ENCODE data around the gene DNAH3. TPM values are rescaled to one million over a fixed set of nuclear protein-coding genes. Genes with fewer than 3 reads are reported as not detected.

Gene DNAH3
- total RNA-seq, 1 donor from 2014 or later: 0.02 TPM

DNA sequence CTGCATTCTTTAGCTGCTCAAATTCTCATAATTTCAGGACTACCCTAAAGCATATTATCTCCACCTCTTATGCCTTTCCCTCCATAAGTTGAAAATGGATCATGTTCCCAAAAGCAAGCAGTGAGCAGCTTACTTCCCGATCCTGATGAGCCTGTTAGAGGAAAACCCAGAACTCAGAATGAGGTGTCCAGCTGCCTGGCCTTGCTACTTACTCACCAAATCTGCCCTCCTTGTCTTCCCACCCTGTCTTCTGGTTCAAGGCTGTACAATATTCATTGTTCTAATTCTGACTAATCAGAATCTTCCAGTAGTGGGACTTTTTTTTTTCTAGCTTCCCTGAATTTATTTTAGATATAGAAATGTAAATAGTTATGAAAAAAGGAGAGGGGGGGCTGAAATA, 239.3 kb downstream of the DNAH3 start:
- intact Hi-C loops (cut with micrococcal nuclease): no loop called here

DNA sequence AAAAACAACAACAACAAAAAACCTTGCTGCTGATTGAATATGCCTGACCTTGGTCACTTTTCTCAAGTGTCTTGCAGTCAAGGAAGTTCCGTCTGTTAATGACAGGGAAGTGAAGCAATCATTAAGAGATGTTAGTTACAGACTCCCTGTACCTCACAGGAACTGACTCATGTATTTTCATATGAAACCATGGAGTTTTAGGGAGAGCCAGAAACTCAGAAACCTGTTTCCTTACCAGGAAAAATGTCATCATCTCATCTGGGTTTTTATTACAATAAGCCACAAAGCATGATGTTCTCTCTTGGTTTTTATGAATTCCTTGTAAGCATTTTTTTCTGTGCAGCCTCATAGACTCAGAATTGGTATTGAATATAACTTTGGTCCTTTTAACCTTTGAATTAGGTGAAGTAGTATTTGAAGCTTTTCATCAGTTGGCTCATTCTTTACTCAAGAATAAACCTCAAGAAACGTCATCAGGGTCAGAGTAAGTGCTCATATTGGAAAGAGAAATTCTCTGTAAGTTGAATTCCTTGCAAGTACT, 239.8 kb downstream of the DNAH3 start:
- intact Hi-C loops (cut with micrococcal nuclease): no loop called here

- intact Hi-C loops (cut with micrococcal nuclease): no loop called here
These were observed 244.0 kb downstream of the DNAH3 start for GRCh38 chr16:20906341-20907255.

DNA sequence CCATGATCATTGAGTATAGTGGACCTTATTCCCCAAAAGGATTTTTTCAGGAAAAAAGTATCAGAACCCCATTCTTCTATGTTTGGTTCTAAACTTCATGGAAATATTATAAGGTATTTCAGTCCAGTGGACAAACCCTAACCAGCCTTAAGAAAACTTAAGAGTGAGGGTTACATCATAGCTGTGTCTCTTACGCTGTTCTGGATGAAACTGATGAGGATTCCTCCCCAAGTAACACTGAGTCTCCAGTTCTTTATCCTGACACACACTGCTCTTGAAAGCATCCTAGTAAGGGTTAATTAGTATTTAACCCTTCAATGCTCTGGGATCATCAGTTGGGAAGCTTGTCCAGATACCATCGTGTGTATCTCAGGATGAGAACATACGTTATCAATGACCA, 245.1 kb downstream of the DNAH3 start:
- intact Hi-C loops (cut with micrococcal nuclease): no loop called here

GRCh38 chr16:20904507-20905081, 246.1 kb downstream of the DNAH3 start:
- intact Hi-C loops (cut with micrococcal nuclease): loop anchor here (5.0 kb wide), 3 partner anchors 52 to 1347 kb away; partner anchors contain the start of gene VPS35L

DNA sequence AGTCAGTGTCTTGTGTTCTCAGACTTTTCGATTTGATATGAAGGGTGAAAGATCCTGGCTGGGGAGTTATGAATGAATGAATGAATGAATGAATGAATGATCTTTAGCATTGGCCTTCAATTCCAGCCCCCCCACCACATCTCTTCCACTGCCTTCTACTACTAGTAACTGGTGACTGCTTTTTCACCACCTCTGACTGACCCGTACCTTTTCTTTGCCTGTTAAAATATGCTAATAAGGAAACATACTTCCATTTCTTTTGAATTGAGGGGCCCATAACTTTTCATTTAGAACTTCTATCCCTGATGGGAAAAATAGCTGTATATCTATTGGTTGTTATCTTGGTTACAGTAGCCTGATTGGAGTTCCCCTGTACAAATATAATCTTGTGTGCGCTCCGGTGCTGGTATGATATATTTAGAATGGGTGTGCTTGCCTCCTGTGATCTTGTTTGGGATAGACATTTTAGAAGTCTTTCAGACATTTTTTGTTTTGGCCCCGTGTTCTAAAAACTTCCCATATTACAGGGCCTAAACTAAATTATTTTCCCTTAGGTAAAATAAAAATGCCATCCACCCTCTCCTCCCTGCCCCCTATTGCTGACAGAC, 246.6 kb downstream of the DNAH3 start:
- intact Hi-C loops (cut with micrococcal nuclease): loop anchor here (5.0 kb wide), 3 partner anchors 52 to 1347 kb away; partner anchors contain the start of gene VPS35L

- intact Hi-C loops (cut with micrococcal nuclease): loop anchor here (5.0 kb wide), 3 partner anchors 51 to 1346 kb away; partner anchors contain the start of gene VPS35L
These were observed 247.3 kb downstream of the DNAH3 start for GRCh38 chr16:20903116-20903898.

GRCh38 chr16:20902426-20902825, 248.2 kb downstream of the DNAH3 start:
- intact Hi-C loops (cut with micrococcal nuclease): loop anchor here (5.0 kb wide), 3 partner anchors 50 to 1345 kb away; partner anchors contain the start of gene VPS35L

- intact Hi-C loops (cut with micrococcal nuclease): loop anchor here (2.0 to 5.0 kb wide), 4 partner anchors 49 to 1344 kb away; partner anchors contain the start of genes ERI2, REXO5 and VPS35L
These were observed 249.1 kb downstream of the DNAH3 start for GRCh38 chr16:20901436-20902112.

- intact Hi-C loops (cut with micrococcal nuclease): loop anchor here (2.0 to 5.0 kb wide), 4 partner anchors 49 to 1344 kb away; partner anchors contain the start of genes ERI2, REXO5 and VPS35L
These were observed 249.6 kb downstream of the DNAH3 start for GRCh38 chr16:20901068-20901435.

DNA sequence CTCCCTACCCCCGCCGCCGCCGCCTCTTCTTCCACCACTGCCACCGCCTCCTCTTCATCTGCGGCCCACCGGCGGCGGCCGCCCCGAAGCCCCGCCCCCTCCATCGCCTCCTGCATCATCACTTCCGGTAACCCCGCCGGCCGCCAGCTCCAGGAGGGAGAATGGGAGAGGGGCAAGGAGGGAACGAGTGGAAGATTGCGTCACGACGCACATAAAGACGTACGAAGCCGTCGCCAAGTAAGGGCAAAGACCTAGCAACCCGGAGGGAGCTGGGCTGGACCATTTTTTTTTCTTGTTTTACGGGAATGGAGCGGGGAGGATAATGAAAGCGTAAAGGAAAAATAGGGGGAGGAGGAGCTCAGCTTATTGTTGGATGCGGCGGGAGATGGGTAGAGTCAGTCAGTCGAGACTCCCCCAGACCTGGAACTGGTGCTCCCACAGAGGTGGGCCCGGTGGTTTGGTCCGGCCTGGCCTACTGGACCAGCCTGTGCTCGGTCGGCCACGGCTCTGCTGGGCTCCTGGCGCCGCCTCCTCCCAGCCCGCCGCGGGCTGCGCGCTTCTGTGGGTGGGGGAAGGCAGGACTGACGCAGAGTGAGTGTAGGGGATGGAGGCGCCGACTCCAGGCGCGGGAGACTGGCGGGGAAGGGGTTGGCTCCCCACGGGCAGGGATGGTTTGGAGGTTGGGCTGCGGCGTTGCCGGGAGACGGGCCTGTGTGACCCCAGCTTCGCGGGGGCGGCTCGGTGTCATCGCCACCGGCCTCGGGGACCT, 250.2 kb downstream of the DNAH3 start, which contains the start of the genes DCUN1D3 and LYRM1:
Gene DCUN1D3 (minus strand): TSS at position 60 of the 769 bp plus-strand sequence. CDS start 37,820 bp downstream, outside the sequence.
Gene LYRM1 (plus strand): TSS at position 473 of the 769 bp plus-strand sequence. CDS start 14,785 bp downstream, outside the sequence.
- intact Hi-C loops (cut with micrococcal nuclease): loop anchor here (1.0 to 5.0 kb wide), 7 partner anchors 26 to 1343 kb away; partner anchors contain the start of genes ERI2, REXO5, THUMPD1 and VPS35L

DNA sequence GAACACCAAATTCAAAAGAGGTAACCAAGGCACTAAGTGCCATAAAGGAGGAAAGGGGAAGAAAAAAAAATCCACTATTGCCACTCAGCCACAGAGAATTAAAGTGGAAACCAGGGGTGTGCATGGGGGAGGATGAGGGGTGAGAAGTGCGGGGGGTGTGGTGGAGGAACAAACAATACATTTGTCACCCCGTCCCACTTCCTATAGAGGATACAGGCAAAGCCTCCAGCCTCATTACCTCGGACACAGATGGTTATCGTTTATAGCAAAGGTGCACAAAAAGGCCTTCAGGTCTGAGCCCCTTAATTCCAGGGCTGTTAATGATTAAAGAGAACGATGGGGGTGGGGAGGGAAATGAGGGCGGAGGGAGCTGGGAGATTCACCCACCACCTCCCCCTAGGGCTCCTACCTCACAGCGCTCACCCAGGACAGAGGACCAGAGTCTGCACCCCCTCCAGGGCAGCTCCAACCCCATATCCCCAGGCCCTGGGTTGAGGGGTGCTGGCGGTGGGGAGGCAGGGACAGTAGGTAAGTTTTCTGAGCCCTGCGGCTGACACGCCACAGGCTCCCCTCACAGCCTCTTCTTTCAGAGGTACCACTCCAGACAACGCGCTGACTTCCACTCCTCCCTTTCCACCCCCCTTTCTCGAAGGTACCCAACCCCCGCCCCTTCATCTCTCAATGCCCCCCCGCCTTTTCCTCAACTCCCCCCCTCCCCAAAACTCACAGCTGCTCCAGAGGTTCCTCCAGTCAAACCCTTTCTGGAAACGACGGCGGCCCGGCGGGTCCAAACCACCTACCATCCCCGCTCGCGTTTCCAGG, 251.0 kb downstream of the DNAH3 start:
- intact Hi-C loops (cut with micrococcal nuclease): loop anchor here (1.0 to 5.0 kb wide), 7 partner anchors 25 to 1342 kb away; partner anchors contain the start of genes ERI2, REXO5, THUMPD1 and VPS35L

DNA sequence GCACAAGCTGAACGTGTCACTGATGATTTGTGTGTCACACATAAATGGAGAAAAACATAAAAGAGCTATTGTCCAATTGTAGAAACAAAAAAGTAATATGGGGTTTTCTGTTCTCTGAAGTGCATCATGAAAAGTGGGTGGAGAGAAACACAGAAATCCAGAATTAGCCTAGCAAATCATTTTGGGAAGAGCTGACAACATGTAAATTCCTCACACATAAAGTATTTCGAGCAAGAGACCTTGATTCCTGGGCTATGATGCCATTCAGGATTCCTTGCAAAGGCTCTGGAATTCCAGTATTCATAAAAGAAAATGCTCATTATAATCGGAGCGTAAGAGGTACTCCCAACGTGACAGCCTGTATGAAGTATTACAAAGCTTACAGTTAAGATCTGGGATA, 251.6 kb downstream of the DNAH3 start:
- intact Hi-C loops (cut with micrococcal nuclease): no loop called here

DNA sequence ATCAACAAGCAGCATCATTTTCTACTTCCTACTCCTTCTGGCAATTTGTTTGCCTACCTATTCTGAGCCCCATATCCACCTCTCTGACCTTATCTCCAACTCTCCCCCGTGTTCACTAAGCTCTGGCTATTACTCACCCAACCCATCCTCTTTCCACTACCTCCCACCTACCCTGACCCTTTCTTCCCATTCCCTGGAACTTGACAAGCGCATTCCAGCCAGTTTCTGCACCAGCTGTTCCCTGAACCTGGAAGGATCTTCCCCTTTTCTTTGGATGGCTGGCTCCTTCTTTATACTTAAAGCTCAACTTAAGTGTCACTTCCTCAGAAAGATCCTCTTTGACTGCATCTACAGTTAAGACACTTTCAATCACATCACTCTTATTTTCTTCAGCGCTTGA, 252.7 kb downstream of the DNAH3 start:
- intact Hi-C loops (cut with micrococcal nuclease): no loop called here

GRCh38 chr16:20897253-20897897, 253.3 kb downstream of the DNAH3 start:
- intact Hi-C loops (cut with micrococcal nuclease): no loop called here

DNA sequence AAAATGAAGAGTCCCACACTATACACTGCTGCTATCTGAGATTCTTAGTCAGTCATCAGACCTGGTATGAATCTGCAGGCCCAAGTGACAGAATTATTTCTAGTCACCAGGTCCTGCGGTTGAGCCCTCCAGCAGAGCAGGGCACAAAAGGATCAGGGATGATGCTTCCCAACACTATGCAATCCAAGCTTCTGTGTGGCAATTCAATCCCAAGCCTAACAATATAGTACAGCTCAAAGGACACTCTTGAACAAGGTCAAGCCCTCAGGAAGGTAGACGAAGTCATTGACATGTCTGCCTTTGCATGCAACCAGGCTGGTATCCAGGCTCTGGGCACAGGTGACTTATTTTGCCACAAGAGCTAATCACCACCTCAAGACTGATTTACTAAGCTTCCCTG, 256.3 kb downstream of the DNAH3 start:
- intact Hi-C loops (cut with micrococcal nuclease): no loop called here

GRCh38 chr16:20889625-20890275, 260.9 kb downstream of the DNAH3 start:
- intact Hi-C loops (cut with micrococcal nuclease): no loop called here

All from T-helper 2 cell treated with Interferon-gamma antibody and Interleukin-4, amounts not matched to agents 100 ng/mL and 5 ng/mL, for 36 hours (primary cell).